Endothelial cell of umbilical vein (primary cell): ENCODE data around the gene RYR3. TPM values are rescaled to one million over a fixed set of nuclear protein-coding genes. Genes with fewer than 3 reads are reported as not detected.

Experiments used
- BruUV-seq: library from RNA; stranded (reverse); fragments of 400-500 nt; replicated peaks from 2 replicates; lab custom pipeline; 2021; lab: Mats Ljungman, UMichigan
- CTCF ChIA-PET: fragments of 300-600, 350-600 bp; sonication (Branson Sonifier 250); formaldehyde crosslinking; loops from one replicate; lab custom pipeline; 2021; ENCODE audit warnings: antibody characterized with exemption, inconsistent platforms; lab: Charles Lee
- POLR2A ChIA-PET: fragments of 300-600, 350-600 bp; sonication (Branson Sonifier 250); formaldehyde crosslinking; loops from one replicate; lab custom pipeline; 2021; ENCODE audit warnings: antibody characterized with exemption, inconsistent platforms; lab: Charles Lee
- DNase-seq: peaks from one replicate; pipeline ENCODE4 v3.0.0-alpha.2; 2011; ENCODE audit warnings: low read depth, low spot score
- FAIRE-seq: peaks from 2 replicates; lab custom pipeline; 2011; peaks lifted over from hg19 to GRCh38; lab: Jason Lieb, UNC
- H2AFZ ChIP-seq: 2 replicates; pipeline ENCODE4 v1.6.0; 2012; ENCODE audit warnings: low read depth, low read length, control low read depth, inconsistent platforms
- H3K27ac ChIP-seq: 2 replicates; pipeline ENCODE4 v1.5.1; 2011; ENCODE audit warnings: low read depth, mild to moderate bottlenecking, control low read depth, low read length, moderate library complexity; ENCODE audit not compliant: insufficient read depth
- H3K27me3 ChIP-seq, 2 experiments: 2 replicates each; pipeline versions ENCODE4 v1.6.0 to v1.6.1; 2011; ENCODE audit warnings: low read length in 2 of 2, mixed read lengths in 1 of 2; ENCODE audit not compliant: control insufficient read depth in 2 of 2, insufficient read depth in 2 of 2
- H3K36me3 ChIP-seq, 2 experiments: 2 replicates in 1 of 2; 3 replicates in 1 of 2; pipeline ENCODE4 v1.5.1; 2011; ENCODE audit warnings: low read length in 2 of 2, mild to moderate bottlenecking in 1 of 2, moderate library complexity in 1 of 2; ENCODE audit not compliant: control insufficient read depth in 2 of 2, insufficient read depth in 2 of 2; ENCODE audit errors: extremely low read depth in 1 of 2
- H3K4me1 ChIP-seq: 3 replicates; pipeline ENCODE4 v1.5.1; 2011; ENCODE audit warnings: mild to moderate bottlenecking, low read length; ENCODE audit not compliant: control insufficient read depth, insufficient read depth; ENCODE audit errors: extremely low read depth
- H3K4me2 ChIP-seq: 2 replicates; pipeline ENCODE4 v1.6.1; 2011; ENCODE audit warnings: low read length, control low read depth, mixed read lengths; ENCODE audit not compliant: insufficient read depth
- H3K4me3 ChIP-seq, 3 experiments: fragments of 200-600 bp in 1 of 3; sonication (generic), shearing (Covaris generic) in 1 of 3; replicated peaks in 1 of 3; 2 replicates each; pipeline ENCODE4 v1.5.1; 2011 to 2016; ENCODE audit warnings: control low read depth in 3 of 3, low read length in 3 of 3, mild to moderate bottlenecking in 2 of 3, inconsistent platforms in 1 of 3, low read depth in 1 of 3, moderate library complexity in 1 of 3; ENCODE audit not compliant: insufficient read depth in 1 of 3
- H3K79me2 ChIP-seq: 2 replicates; pipeline ENCODE4 v1.6.0; 2012; ENCODE audit warnings: low read length, inconsistent platforms; ENCODE audit not compliant: control insufficient read depth, insufficient read depth
- H3K9ac ChIP-seq: replicated peaks from 2 replicates; pipeline ENCODE3; 2011; ENCODE audit warnings: low read length, control low read depth; ENCODE audit not compliant: insufficient read depth; ENCODE audit errors: extremely low read depth
- H3K9me1 ChIP-seq: replicated peaks from 3 replicates; pipeline ENCODE4 v1.6.0; 2011; ENCODE audit warnings: mild to moderate bottlenecking, low read length; ENCODE audit not compliant: control insufficient read depth, insufficient read depth; ENCODE audit errors: extremely low read depth
- H3K9me3 ChIP-seq: replicated peaks from 2 replicates; pipeline ENCODE4 v1.5.1; 2012; ENCODE audit warnings: low read length, inconsistent platforms; ENCODE audit not compliant: control insufficient read depth, insufficient read depth
- H4K20me1 ChIP-seq: replicated peaks from 2 replicates; pipeline ENCODE3; 2011; ENCODE audit warnings: mild to moderate bottlenecking, low read length; ENCODE audit not compliant: control insufficient read depth, insufficient read depth; ENCODE audit errors: extremely low read depth
- CTCF ChIP-seq, 2 donors: IDR thresholded peaks; 1 replicate in 1 of 2; 2 replicates in 1 of 2; pipeline ENCODE4 v1.5.1; 2011; ENCODE audit warnings: low read length in 2 of 2, mild to moderate bottlenecking in 2 of 2, moderate library complexity in 2 of 2, control low read depth in 1 of 2, inconsistent platforms in 1 of 2, low read depth in 1 of 2; ENCODE audit not compliant: insufficient read depth in 1 of 2; ENCODE audit errors: extremely low read depth in 1 of 2
- EZH2 ChIP-seq: IDR thresholded peaks from 2 replicates; pipeline ENCODE4 v1.6.1; 2012; ENCODE audit warnings: borderline replicate concordance, low read depth, mild to moderate bottlenecking, moderate library complexity, low read length, inconsistent platforms; ENCODE audit not compliant: severe bottlenecking
- GATA2 ChIP-seq: IDR thresholded peaks from 2 replicates; pipeline ENCODE4 v1.7.0; 2011; ENCODE audit warnings: low read depth, mild to moderate bottlenecking, moderate library complexity, mixed read lengths, low read length; ENCODE audit not compliant: insufficient read length, insufficient read depth
- JUN ChIP-seq: IDR thresholded peaks from 2 replicates; pipeline ENCODE4 v1.6.1; 2011; ENCODE audit warnings: borderline replicate concordance, low read depth; ENCODE audit not compliant: insufficient read length, insufficient read depth
- MAX ChIP-seq: IDR thresholded peaks from 2 replicates; pipeline ENCODE4 v1.6.1; 2011; ENCODE audit not compliant: insufficient read depth, insufficient read length
- MYC ChIP-seq: IDR thresholded peaks from one replicate; pipeline ENCODE4 v1.6.1; 2011; ENCODE audit warnings: mild to moderate bottlenecking, low read depth, low read length
- POLR2A ChIP-seq: IDR thresholded peaks from 2 replicates; pipeline ENCODE4 v1.6.1; 2012; ENCODE audit warnings: low read depth, mild to moderate bottlenecking, control low read depth, low read length
- POLR2AphosphoS5 ChIP-seq: IDR thresholded peaks from 2 replicates; pipeline ENCODE4 v1.6.1; 2012; ENCODE audit warnings: low read depth, mild to moderate bottlenecking, control low read depth, low read length, moderate library complexity; ENCODE audit not compliant: insufficient read depth
- dilution Hi-C: fragments of 300-500 bp; cut with MboI; formaldehyde crosslinking; loops from one replicate; pipeline ENCODE4 v1.15.0; 2019; ENCODE audit warnings: low sequenced_read_pairs; ENCODE audit not compliant: extremely low pct_ligation_motif_present
- intact Hi-C: fragments of 100-400 bp; cut with micrococcal nuclease; formaldehyde crosslinking; loops from one replicate; pipeline ENCODE4 v1.10.0; 2022
- polyA plus RNA-seq, 4 experiments: library from polyadenylated mRNA; depleted of rRNA in 3 of 4; stranded (reverse) in 3 of 4; unstranded in 1 of 4; fragments of >200 nt; gene quantifications; 2 replicates each; pipeline versions ENCODE4 v1.2.1 to v1.2.3, GENCODE V29; 2011 to 2012; ENCODE audit warnings: missing spikeins in 1 of 4
- total RNA-seq: library from RNA; stranded (reverse); gene quantifications from 2 replicates; pipeline ENCODE4 v1.2.3, GENCODE V29; 2021

The RYR3 gene
- total and polyA plus RNA-seq, 2 donors (not counting 3 experiments of a cell fraction or from before 2014, with no cell fraction given): not detected

GRCh38 chr15:33679061-33679460 is 368.3 kb downstream of the RYR3 start:
- TF ChIP-seq GATA2 (no peak), CTCF (IDR thresholded peaks at IDR 0.05; ENCODE audit: extremely low read depth in 1 of 2, insufficient read depth in 1 of 2, low read depth in 1 of 2, low read length in 2 of 2) (no peak), EZH2 (no peak), JUN (no peak)
- no TSS peak for BruUV-seq
- dilution Hi-C loops: no loop called here
- Histone ChIP-seq H3K36me3 (no peaks in the 10 kb centered on the region), H3K4me3 (no peak overlapping the region), H3K27ac (no peak overlapping the region), H3K9ac (no peak overlapping the region), H3K4me1 (no peaks in the 10 kb centered on the region), H3K79me2 (no peaks in the 10 kb centered on the region), H4K20me1 (no peaks in the 10 kb centered on the region), H3K27me3 (peaks cover 0 to 7% of the 10 kb centered on the region in 2 experiments), H3K4me2 (no peak overlapping the region), H3K9me3 (no peaks in the 10 kb centered on the region), H2AFZ (no peak overlapping the region), H3K9me1 (no peaks in the 10 kb centered on the region)
- DNase-seq: no peak
- FAIRE-seq: no peak
- POLR2A ChIA-PET: no interaction called here
- intact Hi-C loops: no loop called here
- CTCF ChIA-PET: interaction anchor here (0.6 to 3.0 kb wide), 6 partner anchors 10 to 386 kb away, joined by 3 to 14 read pairs (median 6); no protein-coding TSS in a partner anchor

- ChIA-PET POLR2A (no interaction called here), CTCF (interaction anchor here (1.0 to 3.0 kb wide), 6 partner anchors 11 to 387 kb away, joined by 3 to 14 read pairs (median 6); no protein-coding TSS in a partner anchor)
- no peak overlapping the region for H3K4me3 ChIP-seq
- no peaks in the 10 kb centered on the region for H4K20me1 ChIP-seq
- H3K27ac ChIP-seq: no peak overlapping the region
- H3K9ac ChIP-seq: no peak overlapping the region
- H3K9me1 ChIP-seq: no peaks in the 10 kb centered on the region
- H3K4me2 ChIP-seq: no peak overlapping the region
- no peaks in the 10 kb centered on the region for H3K9me3 ChIP-seq
- peaks cover 0 to 5% of the 10 kb centered on the region in 2 experiments for H3K27me3 ChIP-seq
- intact Hi-C loops: no loop called here
- no peaks in the 10 kb centered on the region for H3K4me1 ChIP-seq
- no peak for TF ChIP-seq POLR2A
- no peak for TF ChIP-seq MAX
- no peak for TF ChIP-seq JUN
- no peak for TF ChIP-seq POLR2AphosphoS5
- no peak for TF ChIP-seq MYC
- DNase-seq (no peak), FAIRE-seq (no peak)
- BruUV-seq: no TSS peak
- no peak overlapping the region for H2AFZ ChIP-seq
- no peaks in the 10 kb centered on the region for H3K36me3 ChIP-seq
- dilution Hi-C loops: no loop called here
- no peaks in the 10 kb centered on the region for H3K79me2 ChIP-seq
Observed at GRCh38 chr15:33680336-33680735, 369.6 kb downstream of the RYR3 start.
